Uterus (tissue), 2 donors: ENCODE results near the gene C11orf21.

ENCODE experiments used
- POLR2A ChIP-seq, 2 donors: fragments of 450-650 bp; IDR thresholded peaks; one replicate each; pipeline ENCODE4 v1.6.1; 2016; ENCODE audit warnings: antibody characterized with exemption in 2 of 2, mild to moderate bottlenecking in 1 of 2, moderate library complexity in 1 of 2
- TF ChIP-seq, protein P1 (sequence below), 4 experiments: fragments of 200-600 bp in 2 of 4; fragments of 450-650 bp in 2 of 4; sonication (generic) in 2 of 4; IDR thresholded peaks; one replicate each; pipeline ENCODE4 v1.5.1; 2016 to 2019; ENCODE audit warnings: antibody characterized with exemption in 4 of 4, mild to moderate bottlenecking in 2 of 4, moderate library complexity in 1 of 4

DNA sequence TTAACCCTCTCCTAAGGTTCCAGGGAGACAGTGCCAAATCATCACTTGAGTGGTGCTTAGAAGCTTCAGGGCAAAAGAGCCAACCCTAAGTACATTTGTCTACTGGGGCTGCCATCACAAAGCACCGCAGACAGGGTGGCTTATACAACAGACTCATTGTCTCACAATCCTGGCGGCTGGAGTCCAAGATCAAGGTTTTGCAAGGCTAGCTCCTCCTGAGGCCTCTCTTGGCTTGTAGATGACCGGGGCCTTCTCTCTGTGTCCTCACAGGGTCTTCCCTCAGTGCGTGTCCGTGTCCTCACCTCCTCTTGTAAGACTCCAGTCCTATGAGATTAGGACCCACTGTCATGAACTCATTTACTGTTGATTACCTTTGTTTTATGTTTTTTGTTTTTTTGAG is 41.3 kb upstream of the C11orf21 start:
- TF ChIP-seq POLR2A (IDR thresholded peaks at IDR 0.05), result no peak
- TF ChIP-seq, protein P1, sequence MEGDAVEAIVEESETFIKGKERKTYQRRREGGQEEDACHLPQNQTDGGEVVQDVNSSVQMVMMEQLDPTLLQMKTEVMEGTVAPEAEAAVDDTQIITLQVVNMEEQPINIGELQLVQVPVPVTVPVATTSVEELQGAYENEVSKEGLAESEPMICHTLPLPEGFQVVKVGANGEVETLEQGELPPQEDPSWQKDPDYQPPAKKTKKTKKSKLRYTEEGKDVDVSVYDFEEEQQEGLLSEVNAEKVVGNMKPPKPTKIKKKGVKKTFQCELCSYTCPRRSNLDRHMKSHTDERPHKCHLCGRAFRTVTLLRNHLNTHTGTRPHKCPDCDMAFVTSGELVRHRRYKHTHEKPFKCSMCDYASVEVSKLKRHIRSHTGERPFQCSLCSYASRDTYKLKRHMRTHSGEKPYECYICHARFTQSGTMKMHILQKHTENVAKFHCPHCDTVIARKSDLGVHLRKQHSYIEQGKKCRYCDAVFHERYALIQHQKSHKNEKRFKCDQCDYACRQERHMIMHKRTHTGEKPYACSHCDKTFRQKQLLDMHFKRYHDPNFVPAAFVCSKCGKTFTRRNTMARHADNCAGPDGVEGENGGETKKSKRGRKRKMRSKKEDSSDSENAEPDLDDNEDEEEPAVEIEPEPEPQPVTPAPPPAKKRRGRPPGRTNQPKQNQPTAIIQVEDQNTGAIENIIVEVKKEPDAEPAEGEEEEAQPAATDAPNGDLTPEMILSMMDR (IDR thresholded peaks at IDR 0.05), result no peak
